Measurements from ENCODE around the gene FAM181A.
A peak's percentile ranks its signal among the peaks of the same experiment; 100 is the strongest.

- TF ChIP-seq POLR2AphosphoS5 (IDR thresholded peaks at IDR 0.05), result no peak
- peak in 10 of 11 experiments; percentile 12 to 66 (median 46) for TF ChIP-seq CTCF (IDR thresholded peaks at IDR 0.05 in 8 of 11, conservative IDR thresholded peaks at IDR 0.05 in 3 of 11)
- no peak for TF ChIP-seq POLR2A (IDR thresholded peaks at IDR 0.05)
Observed at GRCh38 chr14:93906341-93907329, 20.5 kb upstream of the FAM181A start.

Measured in spleen (tissue), 7 donors.